ENCODE measurements around the gene ABCD3.

GRCh38 chr1:94395231-94395630, 23.0 kb upstream of the ABCD3 start:
- TF ChIP-seq CTCF (IDR thresholded peaks at IDR 0.05) (no peak), POLR2A (IDR thresholded peaks at IDR 0.05) (no peak), POLR2AphosphoS5 (IDR thresholded peaks at IDR 0.05) (no peak)
